ENCODE data around the gene RBM10. TPM values are rescaled to one million over a fixed set of nuclear protein-coding genes. Genes with fewer than 3 reads are reported as not detected.

Gene RBM10
- total and polyA plus RNA-seq, 3 donors from 2014 or later: 20.4 to 41.3 (median 28.5) TPM

DNA sequence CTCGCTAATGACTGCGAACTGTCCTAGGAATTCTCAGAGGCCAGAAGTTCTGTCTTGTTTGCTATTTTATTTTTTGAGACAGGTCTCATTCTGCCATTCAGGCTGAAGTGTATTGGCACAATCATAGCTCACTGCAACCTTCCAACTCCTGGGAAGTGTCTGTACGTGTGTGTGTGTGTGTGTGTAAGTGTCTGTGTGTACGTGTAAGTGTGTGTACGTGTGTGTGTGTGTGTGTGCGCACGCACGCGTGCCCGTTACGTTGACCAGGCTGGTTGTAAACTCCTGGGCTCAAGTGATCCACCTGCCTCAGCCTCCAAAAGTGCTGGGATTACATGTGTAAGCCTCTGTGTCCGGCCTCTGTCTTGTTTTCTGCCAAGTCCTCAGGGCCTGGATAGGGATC, 63.1 kb downstream of the RBM10 start:
- WGBS, 2 donors: 79 to 94% methylated on average over 3 to 11 of the region's 12 CpGs
- intact Hi-C loops (cut with DNase I; ENCODE audit: low total_unique reads): no loop called here
- H3K4me1 ChIP-seq: no peaks in the 10 kb centered on the region
- H3K27ac ChIP-seq: no peak overlapping the region
- no peak for DNase-seq
- H3K36me3 ChIP-seq (ENCODE audit: low read depth, missing control alignments): no peaks in the 10 kb centered on the region
- H3K9me3 ChIP-seq: no peaks in the 10 kb centered on the region
- no peaks in the 10 kb centered on the region for H3K27me3 ChIP-seq
- H3K4me3 ChIP-seq: no peak overlapping the region
- TF ChIP-seq, protein P1, sequence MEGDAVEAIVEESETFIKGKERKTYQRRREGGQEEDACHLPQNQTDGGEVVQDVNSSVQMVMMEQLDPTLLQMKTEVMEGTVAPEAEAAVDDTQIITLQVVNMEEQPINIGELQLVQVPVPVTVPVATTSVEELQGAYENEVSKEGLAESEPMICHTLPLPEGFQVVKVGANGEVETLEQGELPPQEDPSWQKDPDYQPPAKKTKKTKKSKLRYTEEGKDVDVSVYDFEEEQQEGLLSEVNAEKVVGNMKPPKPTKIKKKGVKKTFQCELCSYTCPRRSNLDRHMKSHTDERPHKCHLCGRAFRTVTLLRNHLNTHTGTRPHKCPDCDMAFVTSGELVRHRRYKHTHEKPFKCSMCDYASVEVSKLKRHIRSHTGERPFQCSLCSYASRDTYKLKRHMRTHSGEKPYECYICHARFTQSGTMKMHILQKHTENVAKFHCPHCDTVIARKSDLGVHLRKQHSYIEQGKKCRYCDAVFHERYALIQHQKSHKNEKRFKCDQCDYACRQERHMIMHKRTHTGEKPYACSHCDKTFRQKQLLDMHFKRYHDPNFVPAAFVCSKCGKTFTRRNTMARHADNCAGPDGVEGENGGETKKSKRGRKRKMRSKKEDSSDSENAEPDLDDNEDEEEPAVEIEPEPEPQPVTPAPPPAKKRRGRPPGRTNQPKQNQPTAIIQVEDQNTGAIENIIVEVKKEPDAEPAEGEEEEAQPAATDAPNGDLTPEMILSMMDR (IDR thresholded peaks at IDR 0.05): no peak
- TF ChIP-seq POLR2A (IDR thresholded peaks at IDR 0.05): no peak

DNA sequence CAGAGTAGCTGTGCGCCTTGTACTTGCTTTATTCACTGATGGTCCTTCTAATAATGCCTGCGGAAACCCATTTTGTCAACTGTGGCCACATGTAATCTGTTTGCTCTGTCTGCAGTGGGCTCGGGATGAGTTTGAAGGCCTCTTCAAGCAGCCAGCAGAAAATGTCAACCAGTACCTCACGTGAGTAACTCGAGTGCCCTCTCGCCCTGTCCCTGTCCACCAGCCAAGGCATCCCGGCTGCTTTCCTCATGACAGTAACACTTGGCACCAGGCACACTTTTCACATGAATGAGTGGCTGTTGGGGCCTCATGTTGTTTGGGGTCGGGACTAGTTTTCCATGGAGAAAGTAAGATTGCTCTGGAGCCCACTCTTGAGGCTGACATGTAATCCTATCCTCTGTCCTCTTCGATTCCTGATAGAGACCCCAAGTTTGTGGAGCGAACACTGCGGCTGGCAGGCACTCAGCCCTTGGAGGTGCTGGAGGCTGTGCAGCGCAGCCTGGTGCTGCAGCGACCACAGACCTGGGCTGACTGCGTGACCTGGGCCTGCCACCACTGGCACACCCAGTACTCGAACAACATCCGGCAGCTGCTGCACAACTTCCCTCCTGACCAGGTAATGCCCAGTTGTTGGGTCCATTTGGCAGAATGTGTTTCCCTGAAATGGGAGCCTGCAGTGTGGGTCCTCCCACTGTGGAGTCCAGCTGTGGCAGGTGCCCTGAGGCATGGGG, 64.7 kb downstream of the RBM10 start:
- Histone ChIP-seq H3K4me1 (no peaks in the 10 kb centered on the region), H3K27ac (no peak overlapping the region), H3K36me3 (ENCODE audit: low read depth, missing control alignments) (no peaks in the 10 kb centered on the region), H3K9me3 (no peaks in the 10 kb centered on the region), H3K4me3 (no peak overlapping the region), H3K27me3 (no peaks in the 10 kb centered on the region)
- no peak for DNase-seq
- 65 to 81% methylated on average over 7 to 15 of the region's 16 CpGs for WGBS, 2 donors
- intact Hi-C loops (cut with DNase I; ENCODE audit: low total_unique reads): no loop called here
- TF ChIP-seq POLR2A (IDR thresholded peaks at IDR 0.05): no peak
- TF ChIP-seq, protein P1 (IDR thresholded peaks at IDR 0.05): no peak

DNA sequence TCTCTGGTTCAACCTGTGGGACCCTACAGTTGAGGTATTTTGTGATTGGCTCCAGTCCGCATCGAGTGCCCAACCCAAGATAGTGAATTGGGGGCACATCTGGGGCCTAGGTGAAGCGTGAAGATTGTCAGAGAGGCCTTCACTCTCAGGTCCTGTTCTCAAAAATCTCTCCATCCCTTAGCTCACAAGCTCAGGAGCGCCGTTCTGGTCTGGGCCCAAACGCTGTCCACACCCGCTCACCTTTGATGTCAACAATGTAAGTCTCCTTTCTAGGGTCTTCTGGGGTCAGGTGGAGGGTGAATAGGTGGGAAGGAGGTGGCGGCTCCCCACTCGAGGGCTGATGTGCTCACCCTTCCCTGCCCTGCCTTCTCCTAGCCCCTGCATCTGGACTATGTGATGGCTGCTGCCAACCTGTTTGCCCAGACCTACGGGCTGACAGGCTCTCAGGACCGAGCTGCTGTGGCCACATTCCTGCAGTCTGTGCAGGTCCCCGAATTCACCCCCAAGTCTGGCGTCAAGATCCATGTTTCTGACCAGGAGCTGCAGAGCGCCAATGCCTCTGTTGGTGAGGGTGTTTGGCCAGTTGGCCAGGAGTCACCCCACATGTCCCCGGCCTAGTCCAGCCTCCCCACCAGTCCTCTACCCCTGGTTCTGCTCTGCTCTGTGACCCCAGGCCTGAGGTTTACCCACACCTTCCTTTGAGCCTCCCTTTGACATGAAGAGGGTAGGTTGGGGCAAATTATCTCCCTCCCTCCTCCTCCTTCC, 65.8 kb downstream of the RBM10 start:
- H3K4me3 ChIP-seq: no peak overlapping the region
- intact Hi-C loops (cut with DNase I; ENCODE audit: low total_unique reads): no loop called here
- DNase-seq: no peak
- WGBS, 2 donors: 80 to 89% methylated on average over 1 to 15 of the region's 15 CpGs
- no peak for TF ChIP-seq POLR2A (IDR thresholded peaks at IDR 0.05)
- TF ChIP-seq, protein P1 (IDR thresholded peaks at IDR 0.05): no peak
- no peaks in the 10 kb centered on the region for H3K9me3 ChIP-seq
- no peaks in the 10 kb centered on the region for H3K4me1 ChIP-seq
- no peaks in the 10 kb centered on the region for H3K27me3 ChIP-seq
- no peaks in the 10 kb centered on the region for H3K36me3 ChIP-seq (ENCODE audit: low read depth, missing control alignments)
- no peak overlapping the region for H3K27ac ChIP-seq

DNA sequence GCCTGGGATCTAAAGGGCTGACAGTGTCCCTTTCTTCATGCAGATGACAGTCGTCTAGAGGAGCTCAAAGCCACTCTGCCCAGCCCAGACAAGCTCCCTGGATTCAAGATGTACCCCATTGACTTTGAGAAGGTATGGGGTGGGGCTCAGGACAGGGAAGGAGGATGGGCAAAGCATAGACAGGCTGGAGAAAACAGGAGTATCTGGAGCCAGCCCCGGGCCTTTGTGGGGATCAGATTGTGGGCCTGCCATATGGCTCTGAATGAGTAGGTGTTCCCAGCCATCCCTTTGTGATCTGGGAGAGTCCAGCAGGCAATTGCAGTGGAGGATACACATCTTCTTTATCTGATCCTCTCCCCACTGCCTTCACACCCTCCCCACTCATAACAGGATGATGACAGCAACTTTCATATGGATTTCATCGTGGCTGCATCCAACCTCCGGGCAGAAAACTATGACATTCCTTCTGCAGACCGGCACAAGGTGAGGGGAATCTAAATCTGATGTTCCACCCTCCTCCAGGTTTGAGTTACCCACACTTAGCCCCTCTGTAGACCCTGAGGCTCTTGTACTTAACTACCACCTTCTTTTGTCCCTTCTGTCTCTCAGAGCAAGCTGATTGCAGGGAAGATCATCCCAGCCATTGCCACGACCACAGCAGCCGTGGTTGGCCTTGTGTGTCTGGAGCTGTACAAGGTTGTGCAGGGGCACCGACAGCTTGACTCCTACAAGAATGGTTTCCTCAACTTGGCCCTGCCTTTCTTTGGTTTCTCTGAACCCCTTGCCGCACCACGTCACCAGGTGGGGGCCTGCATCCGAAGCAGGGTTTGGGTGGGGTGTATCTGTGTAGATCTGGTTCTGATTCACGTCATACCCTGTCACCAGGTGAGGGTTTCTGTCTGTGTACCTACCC, 67.6 kb downstream of the RBM10 start:
- no peak for DNase-seq
- Histone ChIP-seq H3K9me3 (no peaks in the 10 kb centered on the region), H3K27me3 (no peaks in the 10 kb centered on the region), H3K4me3 (no peak overlapping the region), H3K4me1 (peaks cover 6% of the 10 kb centered on the region), H3K27ac (no peak overlapping the region), H3K36me3 (ENCODE audit: low read depth, missing control alignments) (no peaks in the 10 kb centered on the region)
- TF ChIP-seq, protein P1 (IDR thresholded peaks at IDR 0.05): no peak
- no peak for TF ChIP-seq POLR2A (IDR thresholded peaks at IDR 0.05)
- intact Hi-C loops (cut with DNase I; ENCODE audit: low total_unique reads): no loop called here
- 88 to 95% methylated on average over 12 of the region's 12 CpGs for WGBS, 2 donors

Measured in testis (tissue), 3 donors.